Neuron (in vitro differentiated cells): ENCODE results near the gene LRPAP1.
"Not testable (repeated sequence)": the region's sequence is repeated elsewhere in the genome, so short reads cannot be mapped to it uniquely, and the experiment has no call there.

Experiments
- H2AFZ ChIP-seq: one replicate; pipeline ENCODE4 v1.6.1; 2013; ENCODE audit warnings: low read depth, mild to moderate bottlenecking, inconsistent platforms, low read length, moderate library complexity
- H3K27me3 ChIP-seq: one replicate; pipeline ENCODE4 v1.6.1; 2013; ENCODE audit warnings: low read length; ENCODE audit not compliant: insufficient read depth
- H3K36me3 ChIP-seq: one replicate; pipeline ENCODE4 v1.6.1; 2013; ENCODE audit warnings: low read length; ENCODE audit not compliant: insufficient read depth
- H3K4me1 ChIP-seq: one replicate; pipeline ENCODE4 v1.6.1; 2013; ENCODE audit warnings: low read length; ENCODE audit not compliant: insufficient read depth
- H3K4me3 ChIP-seq: 2 replicates; pipeline ENCODE4 v1.5.1; 2013; ENCODE audit warnings: mild to moderate bottlenecking, low read length, moderate library complexity
- H3K9me3 ChIP-seq: one replicate; pipeline ENCODE4 v1.6.1; 2013; ENCODE audit warnings: low read length

The LRPAP1 gene

DNA sequence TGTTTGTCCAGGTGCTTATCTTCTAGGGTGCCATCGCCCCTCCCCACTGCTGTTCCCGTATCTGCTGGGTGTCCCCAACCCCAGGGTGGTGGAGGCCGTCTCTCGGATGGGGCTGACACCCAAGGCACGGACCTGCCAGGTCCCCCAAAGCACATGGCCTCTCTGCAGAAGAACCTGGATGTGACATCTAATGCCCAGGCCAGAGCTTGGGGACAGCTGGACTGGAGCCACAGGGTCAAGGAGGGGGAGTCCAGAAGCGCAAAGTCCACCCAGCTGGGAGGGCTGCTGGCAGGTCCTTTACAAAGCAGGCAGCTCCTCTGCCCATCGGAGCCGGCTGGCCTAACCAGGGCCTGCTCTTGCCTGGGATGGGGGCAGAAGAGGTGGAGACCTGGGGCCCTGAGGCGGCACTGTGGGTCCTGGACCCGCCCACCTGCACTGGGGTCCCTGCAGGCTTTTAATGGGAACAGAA is 69.9 kb downstream of the LRPAP1 start:
- peaks cover 20% of the 10 kb centered on the region for H3K27me3 ChIP-seq
- H2AFZ ChIP-seq = no peak overlapping the region
- H3K4me3 ChIP-seq = no peak overlapping the region
- peaks cover 9% of the 10 kb centered on the region for H3K4me1 ChIP-seq
- H3K9me3 ChIP-seq = peaks cover 2% of the 10 kb centered on the region
- no peaks in the 10 kb centered on the region for H3K36me3 ChIP-seq

DNA sequence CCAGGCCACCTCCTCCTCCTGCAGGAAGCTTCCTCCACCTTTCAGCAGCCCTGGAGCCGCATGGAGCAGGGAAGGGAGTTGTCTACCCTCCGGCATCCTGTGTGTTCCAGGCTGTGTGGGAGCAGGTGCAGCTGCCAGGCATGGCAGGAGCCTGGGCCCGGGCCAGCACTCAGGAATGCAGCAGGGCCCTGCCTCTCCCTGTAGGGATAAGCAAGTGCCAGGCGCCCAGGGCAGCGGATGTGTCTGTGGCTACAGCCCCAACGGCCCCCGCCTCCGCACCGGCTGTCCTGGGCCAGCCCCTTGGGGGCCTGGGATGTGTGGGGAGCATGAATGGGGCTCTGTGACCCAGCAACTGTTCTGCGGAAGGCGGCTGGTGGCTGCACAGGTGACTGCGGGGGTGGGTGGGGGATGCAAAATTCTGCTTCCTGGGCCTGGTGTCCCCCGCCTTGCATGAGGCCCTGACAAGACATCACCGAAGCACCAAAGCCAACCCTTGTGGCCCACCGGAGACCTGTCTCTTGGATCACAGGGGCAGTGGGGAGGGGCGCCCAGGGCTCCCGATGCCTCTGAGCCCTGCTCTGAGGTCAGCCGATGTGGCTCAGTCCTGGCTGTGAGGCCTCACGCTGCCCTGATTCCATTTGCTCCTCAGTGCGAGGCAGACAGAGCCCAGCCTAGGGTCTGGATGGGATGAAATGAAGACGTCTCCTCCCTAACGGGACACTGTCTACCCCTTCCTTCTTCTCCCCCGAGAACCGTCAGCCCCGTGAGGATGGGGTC is 70.5 kb downstream of the LRPAP1 start:
- no peak overlapping the region for H3K4me3 ChIP-seq
- H3K9me3 ChIP-seq = peaks cover 2% of the 10 kb centered on the region
- H3K4me1 ChIP-seq = peaks cover 9% of the 10 kb centered on the region
- H3K36me3 ChIP-seq = no peaks in the 10 kb centered on the region
- no peak overlapping the region for H2AFZ ChIP-seq
- H3K27me3 ChIP-seq = peaks cover 20% of the 10 kb centered on the region

DNA sequence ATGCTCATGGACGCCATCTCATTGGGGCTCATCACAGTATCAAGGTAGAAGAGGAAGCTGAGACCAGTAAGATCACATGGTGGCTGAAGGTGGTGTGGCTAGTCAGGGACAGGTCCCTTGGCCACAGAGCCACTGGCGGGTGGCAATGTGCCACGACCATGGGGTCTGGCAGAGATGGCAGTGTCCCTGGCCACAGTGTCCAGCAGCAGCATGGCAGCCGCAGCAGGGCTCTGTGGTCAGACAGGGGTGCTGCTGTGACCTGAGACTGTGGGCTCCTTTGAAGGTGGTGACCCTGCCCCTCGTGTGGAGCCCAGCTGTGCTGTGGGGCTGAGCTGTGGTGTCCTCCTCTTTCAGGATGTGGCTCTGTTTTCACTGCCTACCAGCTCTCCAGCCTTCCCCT is 71.3 kb downstream of the LRPAP1 start:
- Histone ChIP-seq H3K4me3 (no peak overlapping the region), H3K9me3 (peaks cover 2% of the 10 kb centered on the region), H3K4me1 (peaks cover 9% of the 10 kb centered on the region), H3K36me3 (no peaks in the 10 kb centered on the region), H3K27me3 (peaks cover 20% of the 10 kb centered on the region), H2AFZ (no peak overlapping the region)

DNA sequence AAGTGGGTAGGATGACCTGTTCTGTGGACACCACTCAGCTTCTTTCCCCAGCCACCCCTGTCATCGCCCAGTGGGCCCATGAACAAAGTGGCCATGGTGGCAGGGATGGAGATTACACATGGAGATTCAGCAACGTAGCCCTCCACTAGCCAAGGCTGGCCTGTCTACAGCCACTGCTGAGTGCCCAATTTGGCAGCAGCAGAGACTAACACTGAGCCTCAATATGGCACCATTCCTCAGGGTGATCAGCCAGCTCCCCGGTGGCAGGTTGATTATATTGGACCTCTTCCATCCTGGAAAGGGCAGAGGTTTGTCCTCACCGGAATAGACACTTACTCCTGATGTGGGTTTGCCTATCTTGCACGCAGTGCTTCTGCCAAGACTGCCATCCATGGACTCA is 73.1 kb downstream of the LRPAP1 start:
- not testable (repeated sequence) for H3K4me1 ChIP-seq, H3K4me3 ChIP-seq, H2AFZ ChIP-seq, H3K9me3 ChIP-seq, H3K27me3 ChIP-seq, H3K36me3 ChIP-seq

DNA sequence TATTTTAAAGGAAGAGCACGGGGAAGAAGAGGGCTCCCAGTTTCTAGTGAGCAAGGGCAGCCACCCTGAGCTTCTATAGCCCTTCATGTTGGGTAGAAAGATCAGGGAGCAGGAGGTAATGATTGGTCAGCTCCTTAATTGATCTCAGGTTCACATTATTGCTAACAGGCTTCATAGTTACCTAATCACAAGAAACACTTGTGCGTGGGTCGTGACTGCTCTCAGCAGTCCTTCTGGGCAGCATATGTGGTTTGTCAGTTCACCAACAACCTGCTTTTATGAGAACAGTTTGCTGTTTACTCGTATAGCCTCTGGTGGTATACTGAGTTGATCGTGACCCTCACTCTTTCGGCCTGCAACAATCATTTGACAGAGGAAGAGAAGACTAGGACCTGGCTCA is 73.9 kb downstream of the LRPAP1 start:
- peaks cover 6% of the 10 kb centered on the region for H3K4me1 ChIP-seq
- H3K9me3 ChIP-seq = peaks cover 2% of the 10 kb centered on the region
- no peak overlapping the region for H2AFZ ChIP-seq
- no peak overlapping the region for H3K4me3 ChIP-seq
- H3K36me3 ChIP-seq = no peaks in the 10 kb centered on the region
- H3K27me3 ChIP-seq = peaks cover 3% of the 10 kb centered on the region

GRCh38 chr4:3455596-3455995 is 76.6 kb downstream of the LRPAP1 start:
- H3K4me3 ChIP-seq, H3K36me3 ChIP-seq, H2AFZ ChIP-seq, H3K27me3 ChIP-seq, H3K4me1 ChIP-seq, H3K9me3 ChIP-seq: not testable (repeated sequence)
